ENCODE results near the gene VAMP8. TPM values are rescaled to one million over a fixed set of nuclear protein-coding genes. Genes with fewer than 3 reads are reported as not detected.
A peak's percentile ranks its signal among the peaks of the same experiment; 100 is the strongest.

VAMP8 gene
- total RNA-seq, 2 donors from 2014 or later = 80.4 to 146 TPM

GRCh38 chr2:85534881-85535280 is 42.5 kb upstream of the VAMP8 start:
- Histone ChIP-seq H3K4me3 (ENCODE audit: low read length) (no peak overlapping the region), H3K36me3 (ENCODE audit: control insufficient read depth, insufficient read depth, low read length) (no peaks in the 10 kb centered on the region), H3K27me3 (ENCODE audit: control insufficient read depth, insufficient read depth, low read length, poor library complexity, severe bottlenecking) (no peaks in the 10 kb centered on the region), H3K4me1 (ENCODE audit: control insufficient read depth, insufficient read depth, low read length) (peaks cover 7% of the 10 kb centered on the region), H3K9me3 (ENCODE audit: control insufficient read depth, low read length) (no peaks in the 10 kb centered on the region), H3K9ac (ENCODE audit: extremely low read depth, low read length, poor library complexity, severe bottlenecking) (no peak overlapping the region), H3K27ac (ENCODE audit: low read depth, low read length) (no peak overlapping the region)
- DNase-seq = no peak
- TF ChIP-seq CTCF (conservative IDR thresholded peaks at IDR 0.05) = no peak
- Mint-ChIP-seq H3K36me3 (ENCODE audit: low read depth) (peaks cover 2% of the 10 kb centered on the region), H3K9me3 (peaks cover 4% of the 10 kb centered on the region), H3K27ac (no peak overlapping the region), H3K27me3 (ENCODE audit: insufficient read depth) (no peaks in the 10 kb centered on the region), H3K4me1 (peaks cover 15% of the 10 kb centered on the region), H3K4me3 (no peak overlapping the region)
- 85 to 92% methylated on average over 3 of the region's 3 CpGs for WGBS, 2 experiments (ENCODE audit: insufficient coverage in 1 of 2, insufficient read length in 1 of 2)

GRCh38 chr2:85536479-85536878 is 40.9 kb upstream of the VAMP8 start:
- Histone ChIP-seq H3K36me3 (ENCODE audit: control insufficient read depth, insufficient read depth, low read length) (peaks cover 11% of the 10 kb centered on the region), H3K27me3 (ENCODE audit: control insufficient read depth, insufficient read depth, low read length, poor library complexity, severe bottlenecking) (no peaks in the 10 kb centered on the region), H3K9ac (ENCODE audit: extremely low read depth, low read length, poor library complexity, severe bottlenecking) (no peak overlapping the region), H3K27ac (ENCODE audit: low read depth, low read length) (no peak overlapping the region), H3K4me3 (ENCODE audit: low read length) (no peak overlapping the region), H3K4me1 (ENCODE audit: control insufficient read depth, insufficient read depth, low read length) (peaks cover 11% of the 10 kb centered on the region), H3K9me3 (ENCODE audit: control insufficient read depth, low read length) (no peaks in the 10 kb centered on the region)
- Mint-ChIP-seq H3K4me3 (no peak overlapping the region), H3K9me3 (no peaks in the 10 kb centered on the region), H3K27me3 (ENCODE audit: insufficient read depth) (no peaks in the 10 kb centered on the region), H3K27ac (no peak overlapping the region), H3K4me1 (peaks cover 24% of the 10 kb centered on the region), H3K36me3 (ENCODE audit: low read depth) (peaks cover 18% of the 10 kb centered on the region)
- 94% methylated on average over 3 of the region's 3 CpGs; no CpG with 5 or more reads in 1 of the 2 experiments for WGBS, 2 experiments (ENCODE audit: insufficient coverage in 1 of 2, insufficient read length in 1 of 2)
- no peak for TF ChIP-seq CTCF (conservative IDR thresholded peaks at IDR 0.05)
- DNase-seq = no peak

GRCh38 chr2:85537600-85538506 is 39.5 kb upstream of the VAMP8 start:
- no peaks in the 10 kb centered on the region for H3K27me3 Mint-ChIP-seq (ENCODE audit: insufficient read depth)
- 1% methylated on average over 14 to 35 of the region's 35 CpGs for WGBS, 2 experiments (ENCODE audit: insufficient coverage in 1 of 2, insufficient read length in 1 of 2)
- no peaks in the 10 kb centered on the region for H3K9me3 Mint-ChIP-seq

More at GRCh38 chr2:85537600-85538506, 39.5 kb upstream of the VAMP8 start:
- H3K36me3 Mint-ChIP-seq (ENCODE audit: low read depth) = peaks cover 32% of the 10 kb centered on the region
- no peak for TF ChIP-seq CTCF (conservative IDR thresholded peaks at IDR 0.05)
- peak overlapping the region; percentile 99 for H3K4me3 ChIP-seq (ENCODE audit: low read length)
- H3K9me3 ChIP-seq (ENCODE audit: control insufficient read depth, low read length) = no peaks in the 10 kb centered on the region
- no peaks in the 10 kb centered on the region for H3K27me3 ChIP-seq (ENCODE audit: control insufficient read depth, insufficient read depth, low read length, poor library complexity, severe bottlenecking)
- H3K4me1 Mint-ChIP-seq = peaks cover 38% of the 10 kb centered on the region
- H3K27ac Mint-ChIP-seq = peak overlapping the region; percentile 99
- peaks cover 25% of the 10 kb centered on the region for H3K36me3 ChIP-seq (ENCODE audit: control insufficient read depth, insufficient read depth, low read length)
- peak overlapping the region; percentile 100 for H3K27ac ChIP-seq (ENCODE audit: low read depth, low read length)
- peaks cover 22% of the 10 kb centered on the region for H3K4me1 ChIP-seq (ENCODE audit: control insufficient read depth, insufficient read depth, low read length)
- DNase-seq = peak; percentile 88
- H3K4me3 Mint-ChIP-seq = peak overlapping the region; percentile 95
- H3K9ac ChIP-seq (ENCODE audit: extremely low read depth, low read length, poor library complexity, severe bottlenecking) = peak overlapping the region; percentile 98

All from endodermal cell (in vitro differentiated cells).